MG63 (cell line): ENCODE measurements around the gene SLC44A4. TPM values are rescaled to one million over a fixed set of nuclear protein-coding genes. Genes with fewer than 3 reads are reported as not detected.
"Not testable (repeated sequence)": the region's sequence is repeated elsewhere in the genome, so short reads cannot be mapped to it uniquely, and the experiment has no call there.

Experiments
- DNase-seq: peaks from one replicate; pipeline ENCODE4 v3.0.0-alpha.2; 2020
- H3K27me3 ChIP-seq: fragments of 250-450 bp; sonication (Bioruptor Pico); 2 replicates; pipeline ENCODE4 v1.5.1; 2020; ENCODE audit warnings: mild to moderate bottlenecking, moderate library complexity
- H3K36me3 ChIP-seq: fragments of 250-450 bp; sonication (Bioruptor Pico); 2 replicates; pipeline ENCODE4 v1.5.1; 2020; ENCODE audit warnings: mild to moderate bottlenecking, moderate library complexity
- H3K4me3 ChIP-seq: fragments of 250-450 bp; sonication (Bioruptor Pico); 2 replicates; pipeline ENCODE4 v1.5.1; 2020; ENCODE audit warnings: mild to moderate bottlenecking, moderate library complexity
- H3K9me3 ChIP-seq: fragments of 250-450 bp; sonication (Bioruptor Pico); 2 replicates; pipeline ENCODE4 v1.5.1; 2020; ENCODE audit warnings: mild to moderate bottlenecking, moderate library complexity
- total RNA-seq: library from RNA; depleted of rRNA; stranded (reverse); fragments of >200 nt; shearing (Covaris generic); gene quantifications from 2 replicates; pipeline ENCODE4 v1.2.3, GENCODE V29; 2014; ENCODE audit warnings: low replicate concordance; rRNA removed

SLC44A4 gene
- total RNA-seq, result not detected in 2 replicates

GRCh38 chr6:31878726-31879125 lies at the start of gene SLC44A4:
SLC44A4 (minus strand) TSS chr6:31878997; CDS start chr6:31878980, 17 bp downstream.
- H3K27me3 ChIP-seq, result no peaks in the 10 kb centered on the region
- H3K36me3 ChIP-seq, result no peaks in the 10 kb centered on the region; the same call in 1 of the 2 replicates
- no peak within 1 kb of the TSS for H3K4me3 ChIP-seq
- DNase-seq, result no peak
- H3K9me3 ChIP-seq, result no peaks in the 10 kb centered on the region

GRCh38 chr6:31928672-31928939 lies 49.8 kb upstream of the SLC44A4 start:
- no peak for DNase-seq

GRCh38 chr6:31927863-31928671 lies 49.3 kb upstream of the SLC44A4 start:
- Histone ChIP-seq H3K27me3 (no peaks in the 10 kb centered on the region), H3K36me3 (no peaks in the 10 kb centered on the region), H3K4me3 (no peak overlapping the region), H3K9me3 (no peaks in the 10 kb centered on the region)
- DNase-seq, result no peak

More at GRCh38 chr6:31928672-31928939, 49.8 kb upstream of the SLC44A4 start:
- Histone ChIP-seq H3K4me3 (no peak overlapping the region), H3K9me3 (no peaks in the 10 kb centered on the region), H3K27me3 (no peaks in the 10 kb centered on the region), H3K36me3 (no peaks in the 10 kb centered on the region)

GRCh38 chr6:31927242-31927862 lies 48.6 kb upstream of the SLC44A4 start, which contains the start of gene C2:
C2 (plus strand) TSS chr6:31927717; CDS start chr6:31927753, 36 bp downstream.
- DNase-seq, result no peak
- no peaks in the 10 kb centered on the region for H3K9me3 ChIP-seq
- H3K36me3 ChIP-seq, result no peaks in the 10 kb centered on the region
- H3K4me3 ChIP-seq, result no peak within 1 kb of the TSS
- H3K27me3 ChIP-seq, result no peaks in the 10 kb centered on the region

GRCh38 chr6:31922942-31923341 lies 44.1 kb upstream of the SLC44A4 start:
- Histone ChIP-seq H3K27me3 (no peaks in the 10 kb centered on the region), H3K4me3 (no peak overlapping the region), H3K9me3 (no peaks in the 10 kb centered on the region), H3K36me3 (no peaks in the 10 kb centered on the region)
- no peak for DNase-seq

- no peak for DNase-seq
- no peaks in the 10 kb centered on the region for H3K36me3 ChIP-seq
- H3K27me3 ChIP-seq, result no peaks in the 10 kb centered on the region
- H3K9me3 ChIP-seq, result no peaks in the 10 kb centered on the region
- H3K4me3 ChIP-seq, result no peak overlapping the region
Observed at GRCh38 chr6:31920811-31921210, 42.0 kb upstream of the SLC44A4 start.

GRCh38 chr6:31919624-31920303 lies 41.0 kb upstream of the SLC44A4 start:
- DNase-seq, result no peak

GRCh38 chr6:31918069-31918720 lies 39.4 kb upstream of the SLC44A4 start:
- Histone ChIP-seq H3K36me3 (no peaks in the 10 kb centered on the region), H3K4me3 (no peak overlapping the region), H3K27me3 (no peaks in the 10 kb centered on the region), H3K9me3 (no peaks in the 10 kb centered on the region)
- no peak for DNase-seq

More at GRCh38 chr6:31919624-31920303, 41.0 kb upstream of the SLC44A4 start:
- Histone ChIP-seq H3K9me3 (no peaks in the 10 kb centered on the region), H3K27me3 (no peaks in the 10 kb centered on the region), H3K4me3 (no peak overlapping the region), H3K36me3 (no peaks in the 10 kb centered on the region)

GRCh38 chr6:31915756-31916155 lies 37.0 kb upstream of the SLC44A4 start:
- Histone ChIP-seq H3K36me3 (no peaks in the 10 kb centered on the region), H3K4me3 (no peak overlapping the region), H3K9me3 (no peaks in the 10 kb centered on the region), H3K27me3 (no peaks in the 10 kb centered on the region)
- DNase-seq, result no peak

GRCh38 chr6:31915351-31915750 lies 36.6 kb upstream of the SLC44A4 start:
- Histone ChIP-seq H3K27me3 (no peaks in the 10 kb centered on the region), H3K4me3 (no peak overlapping the region), H3K36me3 (no peaks in the 10 kb centered on the region), H3K9me3 (no peaks in the 10 kb centered on the region)
- no peak for DNase-seq

GRCh38 chr6:31911826-31912585 lies 33.2 kb upstream of the SLC44A4 start:
- DNase-seq, result no peak

GRCh38 chr6:31909298-31909697 lies 30.5 kb upstream of the SLC44A4 start:
- H3K27me3 ChIP-seq, H3K4me3 ChIP-seq, DNase-seq, H3K9me3 ChIP-seq, H3K36me3 ChIP-seq: not testable (repeated sequence)

More at GRCh38 chr6:31911826-31912585, 33.2 kb upstream of the SLC44A4 start:
- Histone ChIP-seq H3K36me3 (no peaks in the 10 kb centered on the region), H3K27me3 (no peaks in the 10 kb centered on the region), H3K4me3 (no peak overlapping the region), H3K9me3 (no peaks in the 10 kb centered on the region)

- H3K4me3 ChIP-seq, result no peak overlapping the region
- no peaks in the 10 kb centered on the region for H3K27me3 ChIP-seq
- no peak for DNase-seq
- no peaks in the 10 kb centered on the region for H3K36me3 ChIP-seq
- H3K9me3 ChIP-seq, result no peaks in the 10 kb centered on the region
Observed at GRCh38 chr6:31908791-31909190, 30.0 kb upstream of the SLC44A4 start.

GRCh38 chr6:31908255-31908654 lies 29.5 kb upstream of the SLC44A4 start:
- H3K4me3 ChIP-seq, H3K27me3 ChIP-seq, H3K36me3 ChIP-seq, DNase-seq, H3K9me3 ChIP-seq: not testable (repeated sequence)

GRCh38 chr6:31907158-31907813 lies 28.5 kb upstream of the SLC44A4 start:
- H3K4me3 ChIP-seq, result no peak overlapping the region
- H3K27me3 ChIP-seq, result no peaks in the 10 kb centered on the region
- no peaks in the 10 kb centered on the region for H3K36me3 ChIP-seq
- DNase-seq, result no peak
- no peaks in the 10 kb centered on the region for H3K9me3 ChIP-seq

- not testable (repeated sequence) for H3K9me3 ChIP-seq, DNase-seq, H3K4me3 ChIP-seq, H3K36me3 ChIP-seq, H3K27me3 ChIP-seq
Observed at GRCh38 chr6:31906727-31907126, 27.9 kb upstream of the SLC44A4 start.
